Caco-2 (cell line): ENCODE measurements around the gene ABRAXAS1. TPM values are rescaled to one million over a fixed set of nuclear protein-coding genes. Genes with fewer than 3 reads are reported as not detected.

Experiments
- Bru-seq: library from RNA; stranded (reverse); fragments of 400-500 nt; gene quantifications from one replicate; lab custom pipeline; 2021; lab: Mats Ljungman, UMichigan
- BruChase-seq, 2 experiments: library from RNA; stranded (reverse); fragments of 400-500 nt; gene quantifications; one replicate each; lab custom pipeline; 2021; lab: Mats Ljungman, UMichigan
- BruUV-seq: library from RNA; stranded (reverse); fragments of 400-500 nt; replicated peaks from 2 replicates; lab custom pipeline; 2021; lab: Mats Ljungman, UMichigan
- CTCF ChIA-PET: fragments of 300-600 bp; sonication (Branson Sonifier 250); formaldehyde crosslinking; loops from one replicate; lab custom pipeline; 2022; ENCODE audit warnings: antibody characterized with exemption; lab: Charles Lee
- POLR2A ChIA-PET: fragments of 300-600 bp; sonication (Branson Sonifier 250); formaldehyde crosslinking; loops from one replicate; lab custom pipeline; 2022; ENCODE audit warnings: antibody characterized with exemption; lab: Charles Lee
- DNase-seq, 2 experiments: peaks; one replicate each; pipeline versions ENCODE4 v3.0.0 to v3.0.0-alpha.2; 2020 to 2022
- H3K27me3 ChIP-seq: replicated peaks from 2 replicates; pipeline ENCODE4 v1.6.0; 2011; ENCODE audit warnings: low read length; ENCODE audit not compliant: control insufficient read depth, insufficient read depth
- H3K36me3 ChIP-seq: 2 replicates; pipeline ENCODE4 v1.5.1; 2011; ENCODE audit warnings: low read length; ENCODE audit not compliant: control insufficient read depth, insufficient read depth
- H3K4me1 ChIP-seq: fragments of 250-450 bp; sonication (Bioruptor Pico); 2 replicates; pipeline ENCODE4 v1.5.1; 2020; ENCODE audit warnings: mild to moderate bottlenecking
- H3K4me3 ChIP-seq: 2 replicates; pipeline ENCODE4 v1.5.1; 2011; ENCODE audit warnings: low read depth, mild to moderate bottlenecking, control low read depth, low read length
- H3K9me3 ChIP-seq: fragments of 250-450 bp; sonication (Bioruptor Pico); 2 replicates; pipeline ENCODE4 v1.5.1; 2020; ENCODE audit warnings: mild to moderate bottlenecking, moderate library complexity
- H3K27ac Mint-ChIP-seq: one replicate; pipeline ENCODE4 v1.8.0; 2022; ENCODE audit warnings: mixed read lengths; ENCODE audit not compliant: unreplicated experiment
- H3K27me3 Mint-ChIP-seq: one replicate; pipeline ENCODE4 v1.8.0; 2022; ENCODE audit warnings: mixed read lengths; ENCODE audit not compliant: insufficient read depth, unreplicated experiment
- H3K36me3 Mint-ChIP-seq: one replicate; pipeline ENCODE4 v1.8.0; 2022; ENCODE audit warnings: mild to moderate bottlenecking, mixed read lengths; ENCODE audit not compliant: insufficient read depth, unreplicated experiment
- H3K4me1 Mint-ChIP-seq: one replicate; pipeline ENCODE4 v1.8.0; 2022; ENCODE audit warnings: low read depth, mixed read lengths; ENCODE audit not compliant: unreplicated experiment
- H3K4me3 Mint-ChIP-seq: one replicate; pipeline ENCODE4 v1.8.0; 2022; ENCODE audit warnings: mild to moderate bottlenecking, moderate library complexity, mixed read lengths; ENCODE audit not compliant: unreplicated experiment
- H3K9me3 Mint-ChIP-seq: one replicate; pipeline ENCODE4 v1.8.0; 2022; ENCODE audit warnings: mixed read lengths; ENCODE audit not compliant: unreplicated experiment
- CTCF ChIP-seq, 2 experiments: fragments of 200-600 bp in 1 of 2; IDR thresholded peaks; 1 replicate in 1 of 2; 2 replicates in 1 of 2; pipeline versions ENCODE4 v1.5.1 to v1.8.0; 2011 to 2022; ENCODE audit warnings: antibody characterized with exemption in 1 of 2, control low read depth in 1 of 2, inconsistent platforms in 1 of 2, low read depth in 1 of 2, low read length in 1 of 2, mild to moderate bottlenecking in 1 of 2, moderate library complexity in 1 of 2; ENCODE audit not compliant: insufficient read depth in 1 of 2, severe bottlenecking in 1 of 2, unreplicated experiment in 1 of 2
- intact Hi-C: fragments of 100-400 bp; cut with micrococcal nuclease; formaldehyde crosslinking; loops from one replicate; pipeline ENCODE4 v1.10.0; 2022; ENCODE audit not compliant: unreplicated experiment
- long read RNA-seq: library from polyadenylated mRNA; stranded (forward); transcript quantifications from one replicate; pipeline ENCODE4 v2.0.0, GENCODE V29; 2022
- total RNA-seq: library from RNA; stranded (reverse); gene quantifications from 2 replicates; pipeline ENCODE4 v1.2.3, GENCODE V29; 2022

The ABRAXAS1 gene
- total RNA-seq = 18.2 and 19.9 TPM in 2 replicates
- Bru-seq, nascent RNA = percentile 68 among the genes with signal in this experiment
- percentile 72 among the genes with signal in this experiment for BruChase-seq, experiment 1, labeled RNA remaining after a 2-hour chase
- BruChase-seq, experiment 2, labeled RNA remaining after a 6-hour chase = percentile 74 among the genes with signal in this experiment
- long read RNA-seq, full-length matches to known transcripts = 19 of 35 reads
- long read RNA-seq, partial matches to known transcripts = 1 of 35 reads
- long read RNA-seq, other reads (novel, unspliced or antisense) = 15 of 35 reads

GRCh38 chr4:83484500-83485461 lies at the start of gene ABRAXAS1:
TSS of gene ABRAXAS1 (minus strand) at chr4:83485100. CDS start at chr4:83485072, 28 bp downstream.
- Histone ChIP-seq H3K27me3 (no peaks in the 10 kb centered on the region), H3K4me3 (peak within 1 kb of the TSS; percentile 89), H3K36me3 (no peaks in the 10 kb centered on the region), H3K4me1 (peaks cover 18% of the 10 kb centered on the region), H3K9me3 (no peaks in the 10 kb centered on the region)
- peak; percentile 91 to 94 for DNase-seq
- peak within 1 kb of the TSS; percentile 78 for H3K27ac Mint-ChIP-seq
- no TSS peak for BruUV-seq
- H3K4me1 Mint-ChIP-seq = peaks cover 10% of the 10 kb centered on the region
- ChIA-PET CTCF (interaction anchor here (0.6 kb wide), 1 partner anchor 706 kb away, joined by 5 read pairs; no protein-coding TSS in a partner anchor), POLR2A (no interaction called here)
- H3K9me3 Mint-ChIP-seq = no peaks in the 10 kb centered on the region
- peak within 1 kb of the TSS; percentile 90 for H3K4me3 Mint-ChIP-seq
- no peaks in the 10 kb centered on the region for H3K27me3 Mint-ChIP-seq
- intact Hi-C loops = loop anchor here (1.0 to 2.0 kb wide), 2 partner anchors 28 to 200 kb away; partner anchors contain the start of genes COQ2 and MRPS18C
- peaks cover 14% of the 10 kb centered on the region for H3K36me3 Mint-ChIP-seq
- no peak for TF ChIP-seq CTCF (IDR thresholded peaks at IDR 0.05; ENCODE audit: insufficient read depth in 1 of 2, low read depth in 1 of 2, low read length in 1 of 2, severe bottlenecking in 1 of 2, unreplicated experiment in 1 of 2)

- Mint-ChIP-seq H3K4me3 (no peak overlapping the region), H3K4me1 (no peaks in the 10 kb centered on the region), H3K27ac (no peak overlapping the region), H3K27me3 (no peaks in the 10 kb centered on the region), H3K36me3 (no peaks in the 10 kb centered on the region), H3K9me3 (peaks cover 9% of the 10 kb centered on the region)
- Histone ChIP-seq H3K4me3 (no peak overlapping the region), H3K27me3 (no peaks in the 10 kb centered on the region), H3K36me3 (no peaks in the 10 kb centered on the region), H3K4me1 (no peaks in the 10 kb centered on the region), H3K9me3 (peaks cover 8% of the 10 kb centered on the region; the same call in 1 of the 2 replicates)
- ChIA-PET POLR2A (no interaction called here), CTCF (no interaction called here)
- no TSS peak for BruUV-seq
- intact Hi-C loops = no loop called here
- no peak for DNase-seq
- TF ChIP-seq CTCF (IDR thresholded peaks at IDR 0.05; ENCODE audit: insufficient read depth in 1 of 2, low read depth in 1 of 2, low read length in 1 of 2, severe bottlenecking in 1 of 2, unreplicated experiment in 1 of 2) = no peak
These were observed 42.8 kb upstream of the ABRAXAS1 start for GRCh38 chr4:83527671-83528070.

GRCh38 chr4:83522239-83522638 lies 37.3 kb upstream of the ABRAXAS1 start:
- no peaks in the 10 kb centered on the region for H3K9me3 ChIP-seq
- BruUV-seq = no TSS peak
- H3K36me3 Mint-ChIP-seq = no peaks in the 10 kb centered on the region
- H3K27ac Mint-ChIP-seq = no peak overlapping the region
- ChIA-PET POLR2A (no interaction called here), CTCF (no interaction called here)
- no peaks in the 10 kb centered on the region for H3K27me3 Mint-ChIP-seq
- peaks cover 7% of the 10 kb centered on the region for H3K9me3 Mint-ChIP-seq
- H3K27me3 ChIP-seq = no peaks in the 10 kb centered on the region
- H3K4me3 Mint-ChIP-seq = no peak overlapping the region
- no peaks in the 10 kb centered on the region for H3K4me1 ChIP-seq
- no peaks in the 10 kb centered on the region for H3K36me3 ChIP-seq
- H3K4me1 Mint-ChIP-seq = no peaks in the 10 kb centered on the region
- H3K4me3 ChIP-seq = no peak overlapping the region
- intact Hi-C loops = no loop called here
- no peak for DNase-seq
- no peak for TF ChIP-seq CTCF (IDR thresholded peaks at IDR 0.05; ENCODE audit: insufficient read depth in 1 of 2, low read depth in 1 of 2, low read length in 1 of 2, severe bottlenecking in 1 of 2, unreplicated experiment in 1 of 2)
